ENCODE results near the gene HTR6. TPM values are rescaled to one million over a fixed set of nuclear protein-coding genes. Genes with fewer than 3 reads are reported as not detected.
A peak's percentile ranks its signal among the peaks of the same experiment; 100 is the strongest.

The HTR6 gene
- total RNA-seq, 1 donor from 2014 or later, result not detected

DNA sequence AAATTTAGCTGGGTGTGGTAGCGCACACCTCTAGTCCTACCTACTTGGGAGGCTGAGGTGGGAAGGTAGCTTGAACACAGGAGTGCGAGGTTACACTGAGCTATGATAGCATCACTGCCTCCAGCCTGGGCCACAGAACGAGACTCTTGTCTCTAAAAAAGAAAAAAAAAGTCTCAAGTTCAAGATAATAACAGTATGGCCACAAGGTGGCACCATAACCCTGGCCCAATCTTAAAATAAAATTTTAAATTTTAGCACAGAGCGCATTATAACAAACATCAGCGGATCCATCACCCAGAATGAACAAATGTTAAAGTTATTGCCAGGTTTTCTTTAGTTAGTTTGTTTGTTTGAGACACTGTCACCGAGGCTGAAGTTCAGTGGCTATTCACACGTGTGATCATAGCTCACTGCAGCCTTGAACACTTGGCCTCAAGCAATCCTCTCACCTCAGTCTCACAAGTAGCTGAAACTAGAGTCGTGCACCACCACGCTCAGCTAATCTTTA, 2.9 kb upstream of the HTR6 start:
- no peak for DNase-seq (ENCODE audit: low spot score in 2 of 2)
- TF ChIP-seq, protein P1, sequence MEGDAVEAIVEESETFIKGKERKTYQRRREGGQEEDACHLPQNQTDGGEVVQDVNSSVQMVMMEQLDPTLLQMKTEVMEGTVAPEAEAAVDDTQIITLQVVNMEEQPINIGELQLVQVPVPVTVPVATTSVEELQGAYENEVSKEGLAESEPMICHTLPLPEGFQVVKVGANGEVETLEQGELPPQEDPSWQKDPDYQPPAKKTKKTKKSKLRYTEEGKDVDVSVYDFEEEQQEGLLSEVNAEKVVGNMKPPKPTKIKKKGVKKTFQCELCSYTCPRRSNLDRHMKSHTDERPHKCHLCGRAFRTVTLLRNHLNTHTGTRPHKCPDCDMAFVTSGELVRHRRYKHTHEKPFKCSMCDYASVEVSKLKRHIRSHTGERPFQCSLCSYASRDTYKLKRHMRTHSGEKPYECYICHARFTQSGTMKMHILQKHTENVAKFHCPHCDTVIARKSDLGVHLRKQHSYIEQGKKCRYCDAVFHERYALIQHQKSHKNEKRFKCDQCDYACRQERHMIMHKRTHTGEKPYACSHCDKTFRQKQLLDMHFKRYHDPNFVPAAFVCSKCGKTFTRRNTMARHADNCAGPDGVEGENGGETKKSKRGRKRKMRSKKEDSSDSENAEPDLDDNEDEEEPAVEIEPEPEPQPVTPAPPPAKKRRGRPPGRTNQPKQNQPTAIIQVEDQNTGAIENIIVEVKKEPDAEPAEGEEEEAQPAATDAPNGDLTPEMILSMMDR (IDR thresholded peaks at IDR 0.05), result peak; percentile 54 to 78 (median 56)
- Histone ChIP-seq H3K36me3 (peaks cover 4 to 17% of the 10 kb centered on the region in 2 donors), H3K27me3 (peaks cover 10% of the 10 kb centered on the region), H3K4me3 (no peak overlapping the region), H3K27ac (no peak overlapping the region), H3K4me1 (peaks cover 5 to 7% of the 10 kb centered on the region in 2 donors), H3K9me3 (no peaks in the 10 kb centered on the region)
- intact Hi-C loops (cut with DNase I), result loop anchor here (2.0 to 5.0 kb wide), 2 partner anchors 43 to 491 kb away; no protein-coding TSS in a partner anchor

GRCh38 chr1:19662313-19662712, 2.4 kb upstream of the HTR6 start:
- H3K36me3 ChIP-seq, result peaks cover 0 to 13% of the 10 kb centered on the region in 2 donors
- TF ChIP-seq, protein P1 (IDR thresholded peaks at IDR 0.05), result no peak
- no peak for DNase-seq (ENCODE audit: low spot score in 2 of 2)
- intact Hi-C loops (cut with DNase I), result loop anchor here (5.0 kb wide), 1 partner anchor 490 kb away; no protein-coding TSS in a partner anchor
- H3K9me3 ChIP-seq, result no peaks in the 10 kb centered on the region
- peaks cover 5 to 7% of the 10 kb centered on the region in 2 donors for H3K4me1 ChIP-seq
- H3K27me3 ChIP-seq, result peaks cover 10% of the 10 kb centered on the region
- H3K4me3 ChIP-seq, result no peak overlapping the region
- no peak overlapping the region for H3K27ac ChIP-seq

DNA sequence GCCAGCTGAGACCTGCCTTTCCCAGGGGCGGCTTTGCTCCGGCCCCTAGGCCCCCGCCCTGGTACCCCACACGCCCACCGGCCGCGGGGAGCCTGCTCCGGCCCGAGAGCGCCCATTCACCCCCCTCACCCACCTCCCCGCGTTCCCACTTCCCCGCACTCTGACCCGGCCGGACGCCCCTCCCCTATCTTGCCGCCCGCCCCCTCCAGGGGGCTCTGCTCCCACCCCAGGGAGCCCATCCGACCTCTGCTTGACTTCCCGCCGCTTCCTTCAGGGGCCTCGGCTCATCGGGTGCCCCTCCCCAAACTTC, 466 bp downstream of the HTR6 start:
- Histone ChIP-seq H3K36me3 (no peaks in the 10 kb centered on the region), H3K9me3 (no peaks in the 10 kb centered on the region), H3K4me1 (peaks cover 2 to 7% of the 10 kb centered on the region in 2 donors), H3K4me3 (peak overlapping the region; percentile 42 to 59), H3K27me3 (peaks cover 10% of the 10 kb centered on the region), H3K27ac (no peak overlapping the region)
- no peak for DNase-seq (ENCODE audit: low spot score in 2 of 2)
- intact Hi-C loops (cut with DNase I), result no loop called here
- TF ChIP-seq, protein P1 (IDR thresholded peaks at IDR 0.05), result no peak

- TF ChIP-seq, protein P1 (IDR thresholded peaks at IDR 0.05), result no peak
- peaks cover 10% of the 10 kb centered on the region for H3K27me3 ChIP-seq
- H3K9me3 ChIP-seq, result no peaks in the 10 kb centered on the region
- intact Hi-C loops (cut with DNase I), result no loop called here
- no peaks in the 10 kb centered on the region for H3K36me3 ChIP-seq
- H3K27ac ChIP-seq, result no peak overlapping the region
- DNase-seq (ENCODE audit: low spot score in 2 of 2), result no peak
- H3K4me1 ChIP-seq, result peaks cover 2 to 7% of the 10 kb centered on the region in 2 donors
- peak overlapping the region; percentile 42 to 59 for H3K4me3 ChIP-seq
These were observed 1.1 kb downstream of the HTR6 start for GRCh38 chr1:19665496-19666465.

- Histone ChIP-seq H3K27ac (no peak overlapping the region), H3K36me3 (no peaks in the 10 kb centered on the region), H3K27me3 (peaks cover 10% of the 10 kb centered on the region), H3K4me1 (peaks cover 2 to 7% of the 10 kb centered on the region in 2 donors), H3K4me3 (no peak overlapping the region), H3K9me3 (no peaks in the 10 kb centered on the region)
- no peak for DNase-seq (ENCODE audit: low spot score in 2 of 2)
- TF ChIP-seq, protein P1 (IDR thresholded peaks at IDR 0.05), result no peak
- intact Hi-C loops (cut with DNase I), result no loop called here
These were observed 4.2 kb downstream of the HTR6 start for GRCh38 chr1:19668888-19669287.

All from ascending aorta (tissue), 2 donors.